ENCODE results near the gene CLIC4. TPM values are rescaled to one million over a fixed set of nuclear protein-coding genes. Genes with fewer than 3 reads are reported as not detected.
"Not testable (repeated sequence)": the region's sequence is repeated elsewhere in the genome, so short reads cannot be mapped to it uniquely, and the experiment has no call there.

Gene CLIC4
- total RNA-seq, 1 donor from 2014 or later: 325 TPM

DNA sequence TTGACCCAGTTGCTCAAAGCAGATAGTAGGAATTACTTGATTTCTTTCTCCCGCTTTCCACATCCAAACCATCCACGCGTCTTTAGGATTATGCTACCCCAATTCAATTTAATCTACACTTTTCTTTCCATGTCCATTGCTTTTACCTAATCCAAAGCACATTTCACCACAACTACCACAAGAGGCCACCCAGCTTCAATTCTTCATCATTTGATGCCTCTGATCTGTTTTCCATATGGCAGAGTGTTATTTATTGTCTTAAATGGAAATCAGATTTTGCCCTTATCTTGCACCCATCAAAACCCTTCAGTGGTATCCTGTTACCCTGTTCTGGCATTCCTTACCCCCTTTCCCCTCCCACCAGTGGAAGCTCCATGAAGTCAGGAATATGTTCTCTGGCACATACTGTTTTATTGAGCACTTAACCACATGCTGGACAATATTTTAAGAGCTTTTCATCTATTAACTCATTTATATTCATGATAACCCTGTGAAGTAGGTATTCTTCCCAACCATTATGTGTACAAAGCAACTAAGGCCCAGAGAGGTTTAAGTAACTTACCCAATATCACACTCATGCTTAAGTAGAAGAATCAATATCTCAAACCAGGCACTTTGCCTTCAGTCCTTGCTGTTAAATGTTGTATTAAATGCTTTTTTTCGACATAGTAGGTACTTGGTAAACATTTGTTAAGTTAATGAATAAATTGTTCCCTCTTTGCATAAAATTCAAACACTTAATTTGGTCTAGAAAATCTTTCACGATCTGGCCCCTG is 34.6 kb downstream of the CLIC4 start:
- peak overlapping the region; percentile 9 for H3K27ac ChIP-seq (replicated peaks)
- DNase-seq: no peak
- H3K4me1 ChIP-seq: peaks cover 84% of the 10 kb centered on the region
- no peaks in the 10 kb centered on the region for H3K27me3 ChIP-seq (ENCODE audit: low read depth)
- TF ChIP-seq, protein P1, sequence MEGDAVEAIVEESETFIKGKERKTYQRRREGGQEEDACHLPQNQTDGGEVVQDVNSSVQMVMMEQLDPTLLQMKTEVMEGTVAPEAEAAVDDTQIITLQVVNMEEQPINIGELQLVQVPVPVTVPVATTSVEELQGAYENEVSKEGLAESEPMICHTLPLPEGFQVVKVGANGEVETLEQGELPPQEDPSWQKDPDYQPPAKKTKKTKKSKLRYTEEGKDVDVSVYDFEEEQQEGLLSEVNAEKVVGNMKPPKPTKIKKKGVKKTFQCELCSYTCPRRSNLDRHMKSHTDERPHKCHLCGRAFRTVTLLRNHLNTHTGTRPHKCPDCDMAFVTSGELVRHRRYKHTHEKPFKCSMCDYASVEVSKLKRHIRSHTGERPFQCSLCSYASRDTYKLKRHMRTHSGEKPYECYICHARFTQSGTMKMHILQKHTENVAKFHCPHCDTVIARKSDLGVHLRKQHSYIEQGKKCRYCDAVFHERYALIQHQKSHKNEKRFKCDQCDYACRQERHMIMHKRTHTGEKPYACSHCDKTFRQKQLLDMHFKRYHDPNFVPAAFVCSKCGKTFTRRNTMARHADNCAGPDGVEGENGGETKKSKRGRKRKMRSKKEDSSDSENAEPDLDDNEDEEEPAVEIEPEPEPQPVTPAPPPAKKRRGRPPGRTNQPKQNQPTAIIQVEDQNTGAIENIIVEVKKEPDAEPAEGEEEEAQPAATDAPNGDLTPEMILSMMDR (IDR thresholded peaks at IDR 0.05; ENCODE audit: borderline replicate concordance): peak; percentile 21
- H3K9me3 ChIP-seq (replicated peaks): no peaks in the 10 kb centered on the region
- H3K4me3 ChIP-seq: no peak overlapping the region
- intact Hi-C loops (cut with micrococcal nuclease): no loop called here
- no peaks in the 10 kb centered on the region for H3K36me3 ChIP-seq

DNA sequence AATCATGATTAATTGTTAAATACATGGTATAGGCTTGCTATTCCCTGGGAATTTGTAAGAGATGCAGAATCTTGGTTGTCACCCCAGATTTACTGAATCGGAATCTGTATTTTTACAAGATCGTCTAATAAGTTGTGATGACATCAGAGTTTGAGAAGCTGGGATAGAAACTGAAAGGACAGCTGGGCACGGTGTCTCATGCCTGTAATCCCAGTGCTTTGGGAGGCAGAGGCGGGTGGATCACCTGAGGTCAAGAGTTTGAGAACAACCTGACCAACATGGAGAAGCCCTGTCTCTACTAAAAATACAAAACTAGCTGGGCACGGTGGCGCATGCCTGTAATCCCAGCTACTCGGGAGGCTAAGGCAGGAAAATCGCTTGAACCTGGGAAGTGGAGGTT is 35.4 kb downstream of the CLIC4 start:
- H3K27ac ChIP-seq (replicated peaks): peak overlapping the region; percentile 9
- H3K27me3 ChIP-seq (ENCODE audit: low read depth); intact Hi-C loops (cut with micrococcal nuclease); H3K4me3 ChIP-seq; H3K36me3 ChIP-seq; H3K9me3 ChIP-seq (replicated peaks); DNase-seq: not testable (repeated sequence)
- H3K4me1 ChIP-seq: peaks cover 84% of the 10 kb centered on the region

DNA sequence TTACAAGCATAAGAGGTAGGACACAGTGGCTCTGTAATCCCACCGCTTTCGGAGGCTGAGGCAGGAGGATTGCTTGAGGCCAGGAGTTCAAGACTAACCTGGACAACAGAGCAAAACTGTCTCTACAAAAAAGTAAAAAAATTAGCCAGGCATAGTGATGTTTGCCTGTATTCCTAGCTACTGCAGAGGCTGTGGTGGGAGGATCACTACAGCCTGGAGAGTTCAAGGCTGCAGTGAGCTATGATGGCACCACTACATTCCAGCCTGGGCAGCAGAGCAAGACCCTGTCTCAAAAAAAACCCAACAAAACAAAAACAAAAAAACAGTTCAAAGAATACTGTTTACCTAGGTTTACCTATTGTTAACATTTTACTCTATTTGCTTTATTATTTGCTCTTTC is 37.4 kb downstream of the CLIC4 start:
- no peak for DNase-seq
- no peak overlapping the region for H3K27ac ChIP-seq (replicated peaks)

DNA sequence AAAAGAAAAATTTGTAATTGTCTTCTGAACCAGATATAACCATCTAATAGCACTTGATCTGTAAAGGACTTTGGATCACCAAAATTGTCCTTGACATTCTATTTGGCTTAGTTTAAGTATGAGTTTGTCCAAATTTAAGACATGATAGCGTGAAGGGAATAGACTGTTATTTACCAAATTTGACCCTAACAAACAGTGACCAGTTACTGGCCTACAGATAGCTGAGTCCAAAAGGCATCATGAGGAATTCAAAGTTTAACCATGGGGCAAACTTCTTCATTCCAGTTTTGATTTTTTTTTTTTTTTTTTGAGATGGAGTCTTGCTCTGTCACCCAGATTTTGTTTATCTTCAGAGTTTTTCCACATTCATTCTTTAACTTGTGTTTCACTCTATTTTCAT is 38.5 kb downstream of the CLIC4 start:
- H3K4me3 ChIP-seq: no peak overlapping the region
- H3K4me1 ChIP-seq: peaks cover 73% of the 10 kb centered on the region
- no peaks in the 10 kb centered on the region for H3K9me3 ChIP-seq (replicated peaks)
- H3K27me3 ChIP-seq (ENCODE audit: low read depth): no peaks in the 10 kb centered on the region
- DNase-seq: no peak
- H3K36me3 ChIP-seq: no peaks in the 10 kb centered on the region
- intact Hi-C loops (cut with micrococcal nuclease): no loop called here
- H3K27ac ChIP-seq (replicated peaks): no peak overlapping the region
- TF ChIP-seq, protein P1 (IDR thresholded peaks at IDR 0.05; ENCODE audit: borderline replicate concordance): no peak

More for the DNA sequence above, 37.4 kb downstream of the CLIC4 start:
- TF ChIP-seq, protein P1 (IDR thresholded peaks at IDR 0.05; ENCODE audit: borderline replicate concordance): no peak
- H3K36me3 ChIP-seq: no peaks in the 10 kb centered on the region
- no peak overlapping the region for H3K4me3 ChIP-seq
- no peaks in the 10 kb centered on the region for H3K9me3 ChIP-seq (replicated peaks)
- intact Hi-C loops (cut with micrococcal nuclease): no loop called here
- H3K27me3 ChIP-seq (ENCODE audit: low read depth): no peaks in the 10 kb centered on the region
- peaks cover 73% of the 10 kb centered on the region for H3K4me1 ChIP-seq

DNA sequence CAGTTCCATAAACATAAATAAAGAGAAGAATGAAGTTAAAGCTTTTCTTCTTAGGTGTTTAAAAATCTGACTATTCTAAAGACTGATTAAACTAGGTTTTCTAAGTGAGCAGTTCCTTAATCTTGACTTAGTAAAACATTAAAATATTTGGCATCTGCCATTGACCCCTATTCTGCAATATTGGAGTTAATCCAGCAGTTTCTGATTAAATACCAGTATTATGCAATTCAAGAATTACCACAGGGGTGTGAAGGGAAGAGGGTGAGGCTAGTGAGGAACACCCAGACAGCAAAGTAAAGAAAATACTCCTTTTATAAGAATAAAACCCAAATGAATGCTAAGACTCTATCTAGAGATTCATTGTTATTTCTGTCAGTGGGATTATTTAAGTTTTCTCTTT is 40.9 kb downstream of the CLIC4 start:
- H3K9me3 ChIP-seq (replicated peaks): no peaks in the 10 kb centered on the region
- no peak overlapping the region for H3K4me3 ChIP-seq
- H3K27ac ChIP-seq (replicated peaks): peak overlapping the region; percentile 57
- no peak for DNase-seq
- intact Hi-C loops (cut with micrococcal nuclease): no loop called here
- peaks cover 72% of the 10 kb centered on the region for H3K4me1 ChIP-seq
- no peaks in the 10 kb centered on the region for H3K36me3 ChIP-seq
- no peaks in the 10 kb centered on the region for H3K27me3 ChIP-seq (ENCODE audit: low read depth)
- TF ChIP-seq, protein P1 (IDR thresholded peaks at IDR 0.05; ENCODE audit: borderline replicate concordance): no peak

DNA sequence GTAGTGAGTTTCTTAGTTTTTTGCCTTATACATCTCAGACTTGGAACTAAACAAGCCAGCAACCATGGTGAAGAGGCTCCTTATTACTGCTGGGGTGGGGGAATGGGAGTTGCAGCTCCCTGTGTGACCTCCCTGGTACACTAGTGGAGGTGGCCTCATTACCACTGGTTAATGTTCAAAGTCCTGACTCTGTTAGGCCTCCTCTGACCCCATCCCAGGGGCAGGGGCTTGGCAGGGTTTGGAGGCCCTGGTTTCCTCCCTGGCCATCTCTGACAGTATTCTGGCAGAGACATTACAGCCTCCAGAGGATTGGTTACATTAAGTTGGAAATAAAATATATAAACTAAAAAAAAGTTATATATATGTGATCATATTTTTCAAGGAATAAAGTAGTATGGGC is 45.2 kb downstream of the CLIC4 start:
- Histone ChIP-seq H3K36me3 (no peaks in the 10 kb centered on the region), H3K27me3 (ENCODE audit: low read depth) (no peaks in the 10 kb centered on the region), H3K4me1 (peaks cover 82% of the 10 kb centered on the region), H3K4me3 (no peak overlapping the region), H3K27ac (replicated peaks) (peak overlapping the region; percentile 32), H3K9me3 (replicated peaks) (no peaks in the 10 kb centered on the region)
- TF ChIP-seq, protein P1 (IDR thresholded peaks at IDR 0.05; ENCODE audit: borderline replicate concordance): no peak
- intact Hi-C loops (cut with micrococcal nuclease): no loop called here
- DNase-seq: no peak
